Activated CD4-positive, alpha-beta T cell treated with anti-CD3 and anti-CD28 coated beads, Interleukin-2, amount 50 U/mL, for 16 hours (primary cell): ENCODE measurements around the gene TCEANC2.
"Not testable (repeated sequence)": the region's sequence is repeated elsewhere in the genome, so short reads cannot be mapped to it uniquely, and the experiment has no call there.

Experiments used
- DNase-seq: peaks from one replicate; pipeline ENCODE4 v3.0.0-alpha.2; 2020

Gene TCEANC2

GRCh38 chr1:54052934-54053744 lies at the start of gene TCEANC2, which contains the start of gene TMEM59:
TSS of gene TCEANC2 (plus strand) at chr1:54053608. CDS start at chr1:54054423, 815 bp downstream.
TSS of gene TMEM59 (minus strand) at chr1:54053204. CDS start at chr1:54053188, 16 bp downstream.
- peak; percentile 99 for DNase-seq

- DNase-seq, result not testable (repeated sequence)
Measured at GRCh38 chr1:54003750-54004480, 49.5 kb upstream of the TCEANC2 start.

- no peak for DNase-seq
Measured at GRCh38 chr1:54004481-54005049, 48.8 kb upstream of the TCEANC2 start.

- no peak for DNase-seq
Measured at GRCh38 chr1:54006508-54006907, 46.9 kb upstream of the TCEANC2 start.

DNA sequence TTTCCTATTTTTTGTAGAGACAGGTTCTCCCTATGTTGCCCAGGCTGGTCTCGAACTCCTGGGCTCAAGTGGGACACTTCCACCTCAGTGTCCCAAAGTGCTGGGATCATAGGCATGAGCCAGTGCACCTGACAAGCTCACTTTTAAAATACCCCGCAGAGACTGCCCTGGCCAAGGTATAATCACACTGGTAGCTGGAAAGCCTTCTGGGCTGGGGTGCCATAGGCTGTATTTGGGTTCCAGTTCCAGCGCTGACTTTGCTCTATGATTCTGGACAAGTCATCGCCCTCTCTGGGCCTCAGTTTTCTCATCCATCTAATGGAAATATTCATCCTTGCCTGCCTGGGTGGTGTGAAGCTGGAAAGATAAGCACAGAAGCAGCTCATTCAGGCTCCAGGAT lies 45.8 kb upstream of the TCEANC2 start:
- no peak for DNase-seq

- no peak for DNase-seq
Measured at GRCh38 chr1:54008876-54009275, 44.5 kb upstream of the TCEANC2 start.

- DNase-seq, result no peak
Measured at GRCh38 chr1:54009406-54009805, 44.0 kb upstream of the TCEANC2 start.

GRCh38 chr1:54010415-54011117 lies 42.8 kb upstream of the TCEANC2 start:
- DNase-seq, result no peak

GRCh38 chr1:54011316-54012007 lies 41.9 kb upstream of the TCEANC2 start:
- no peak for DNase-seq

DNA sequence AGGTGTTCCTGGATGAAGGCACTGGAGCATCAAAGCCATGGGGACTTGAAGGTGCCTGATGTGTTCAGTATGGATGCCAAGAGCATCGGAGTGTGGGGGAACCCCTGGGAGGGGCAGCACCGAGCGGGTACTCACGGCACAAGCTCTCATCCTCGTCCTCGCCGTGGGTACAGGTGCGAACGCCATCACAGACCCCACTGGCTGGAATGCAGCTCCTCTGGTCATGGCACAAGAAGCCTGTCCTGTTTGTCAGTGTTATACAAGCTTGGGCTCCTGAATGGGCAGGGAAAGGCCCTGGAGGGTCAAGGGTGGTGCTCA lies 41.4 kb upstream of the TCEANC2 start:
- no peak for DNase-seq

DNA sequence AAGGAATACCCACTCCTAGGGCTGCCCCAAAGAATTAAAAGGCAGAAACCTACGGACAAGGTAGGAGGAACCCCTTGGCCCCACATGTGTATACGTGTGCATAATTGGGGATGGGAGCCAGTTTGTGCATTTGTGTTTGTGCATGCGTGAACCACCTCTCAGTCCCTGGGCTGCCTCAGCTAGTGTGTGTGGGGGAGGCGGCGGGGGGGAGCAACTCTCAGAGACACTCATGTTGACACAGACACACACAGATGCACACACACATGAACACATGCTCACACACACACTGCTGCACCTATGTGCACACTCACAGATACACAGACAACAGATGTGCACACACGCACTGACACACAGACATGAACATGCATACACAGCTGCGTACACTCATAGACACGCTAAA lies 40.5 kb upstream of the TCEANC2 start:
- no peak for DNase-seq

DNA sequence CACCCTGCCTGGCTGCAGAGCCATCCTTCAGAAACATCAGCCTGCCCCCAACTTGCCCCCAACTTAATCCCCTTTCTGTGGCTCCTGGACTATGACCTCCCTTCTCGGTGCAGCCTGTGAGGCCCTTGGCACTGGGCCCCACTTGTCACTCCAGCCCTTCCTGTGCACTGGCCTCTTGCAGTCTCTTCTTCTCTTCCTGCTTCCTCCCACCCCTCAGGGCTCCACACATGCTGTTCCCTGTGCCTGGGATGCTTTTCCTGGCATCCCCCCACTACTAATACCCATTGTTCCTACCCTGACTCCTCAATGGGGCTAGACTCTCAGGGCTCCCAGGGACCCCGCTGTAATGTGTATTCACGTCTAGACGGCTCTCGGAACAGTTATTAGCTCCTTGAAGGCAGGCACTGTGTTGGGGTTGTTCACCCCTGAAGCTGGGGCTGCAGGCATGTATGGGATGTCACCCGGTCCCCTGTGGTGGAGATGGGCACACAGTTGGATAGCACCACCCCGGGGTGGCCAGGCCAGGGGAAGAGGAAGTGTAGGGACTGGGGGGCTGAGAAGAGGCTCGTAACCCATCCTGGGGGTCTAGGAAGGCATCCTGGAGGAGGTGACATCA lies 39.9 kb upstream of the TCEANC2 start:
- no peak for DNase-seq

GRCh38 chr1:54014009-54014629 lies 39.3 kb upstream of the TCEANC2 start:
- no peak for DNase-seq

GRCh38 chr1:54016343-54017282 lies 36.8 kb upstream of the TCEANC2 start:
- DNase-seq, result no peak

- DNase-seq, result no peak
Measured at GRCh38 chr1:54017979-54018378, 35.4 kb upstream of the TCEANC2 start, which contains the start of gene LDLRAD1. TSS of gene LDLRAD1 (minus strand) at chr1:54018186. CDS start at chr1:54018112, 74 bp downstream.

DNA sequence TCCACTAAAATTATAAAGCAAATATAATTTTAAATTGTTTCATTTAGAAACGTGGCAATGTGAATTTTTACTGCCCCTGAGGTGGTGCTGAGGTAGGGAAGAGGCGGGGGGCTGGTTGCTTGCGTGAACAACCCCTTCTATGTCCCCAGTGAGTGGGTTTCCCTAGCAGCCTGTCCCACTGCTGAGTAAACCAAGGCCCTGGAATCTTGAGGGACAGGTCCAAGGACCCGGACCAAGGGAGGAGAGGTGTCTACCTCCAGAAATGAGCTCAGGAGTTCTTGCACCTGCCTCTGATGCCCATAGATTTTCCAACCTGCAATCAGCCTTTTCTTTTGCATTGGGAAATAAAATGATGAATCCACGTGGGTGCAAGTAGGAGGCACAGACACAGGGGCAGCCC lies 34.8 kb upstream of the TCEANC2 start:
- DNase-seq, result no peak

DNA sequence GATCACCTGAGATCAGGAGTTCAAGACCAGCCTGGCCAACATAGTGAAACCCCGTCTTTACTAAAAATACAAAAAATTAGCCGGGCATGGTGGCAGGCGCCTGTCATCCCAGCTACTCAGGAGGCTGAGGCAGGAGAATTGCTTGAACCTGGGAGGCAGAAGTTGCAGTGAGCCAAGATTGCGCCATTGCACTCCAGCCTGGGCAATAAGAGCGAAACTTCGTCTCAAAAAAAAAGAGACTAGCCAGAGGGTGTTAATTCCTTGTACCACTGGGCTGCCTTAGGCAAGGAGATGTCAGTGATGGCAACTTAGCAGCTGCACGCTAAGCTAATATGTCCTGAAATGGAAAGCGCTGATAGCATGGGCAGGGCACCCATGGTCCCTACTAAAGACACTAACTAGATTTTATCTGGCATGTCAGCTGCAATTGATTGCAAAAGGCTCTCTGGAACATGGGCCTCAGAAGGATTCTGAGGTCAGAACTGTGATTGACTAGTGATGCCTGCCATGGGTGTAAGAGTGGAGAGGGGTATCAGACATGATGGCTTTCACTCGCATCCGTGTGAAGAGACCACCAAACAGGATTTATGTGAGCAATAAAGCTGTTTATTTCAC lies 33.7 kb upstream of the TCEANC2 start:
- DNase-seq, result not testable (repeated sequence)

DNA sequence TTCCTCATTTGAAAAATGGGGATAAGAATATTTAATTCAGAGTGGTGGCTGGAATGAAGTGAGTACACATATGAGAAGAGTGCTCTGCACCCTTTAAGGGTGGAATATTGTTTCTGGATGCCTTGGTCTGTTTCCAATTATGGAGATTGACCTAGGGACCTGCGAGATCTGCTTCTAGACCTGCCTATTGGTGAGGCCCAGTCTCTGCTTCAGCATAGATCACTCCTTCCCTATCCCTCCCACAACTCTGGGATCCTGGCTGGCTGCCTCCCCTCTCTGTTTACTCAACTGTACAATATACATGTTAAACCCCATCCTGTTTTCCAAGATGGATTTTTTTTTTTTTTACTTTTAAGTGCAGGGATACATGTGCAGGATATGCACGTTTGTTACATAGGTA lies 29.1 kb upstream of the TCEANC2 start:
- DNase-seq, result no peak

GRCh38 chr1:54024811-54025210 lies 28.6 kb upstream of the TCEANC2 start:
- not testable (repeated sequence) for DNase-seq

- no peak for DNase-seq
Measured at GRCh38 chr1:54027848-54028247, 25.6 kb upstream of the TCEANC2 start.
